GM21717 (cell line): ENCODE results near the gene ILKAP.

Experiments
- ATAC-seq: cut with Tn5 transposase; IDR thresholded peaks from one replicate; pipeline ENCODE4 v1.9.1; 2021; ENCODE audit warnings: mild to moderate bottlenecking, moderate library complexity; ENCODE audit not compliant: unreplicated experiment

The ILKAP gene

DNA sequence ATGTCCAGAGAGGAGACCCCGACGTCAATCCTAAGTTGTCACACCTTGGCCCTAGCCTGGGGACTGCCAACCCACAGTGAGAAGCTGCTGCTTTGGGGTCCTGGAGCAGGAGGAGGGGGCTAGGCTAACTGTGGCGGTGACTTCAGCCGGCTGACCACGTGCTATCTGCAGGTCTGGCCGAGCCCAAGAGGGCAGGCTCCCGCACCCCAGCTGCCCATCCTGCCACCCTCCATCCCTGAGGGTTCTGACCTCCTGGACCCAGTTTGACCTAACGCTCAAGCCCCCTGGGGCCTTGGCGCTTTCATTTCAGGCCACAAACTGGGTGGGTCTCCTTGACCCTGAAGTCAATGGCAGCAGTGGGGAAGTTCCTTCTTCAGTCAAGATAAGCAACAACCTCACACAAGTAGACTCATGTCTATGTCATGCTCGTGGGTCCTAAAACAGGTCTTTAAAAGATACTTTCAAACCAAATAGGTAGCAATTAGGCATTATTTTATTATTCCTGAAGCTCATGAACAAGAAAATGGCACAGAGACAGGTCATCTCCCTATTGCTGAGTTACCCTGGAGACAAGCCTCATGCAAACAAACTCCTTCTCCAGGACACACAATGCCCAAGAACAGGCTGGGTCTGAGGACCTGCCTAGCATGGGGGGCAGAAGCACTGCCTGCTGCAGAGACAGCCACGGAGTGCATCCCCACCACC, 34.1 kb upstream of the ILKAP start:
- no peak for ATAC-seq

DNA sequence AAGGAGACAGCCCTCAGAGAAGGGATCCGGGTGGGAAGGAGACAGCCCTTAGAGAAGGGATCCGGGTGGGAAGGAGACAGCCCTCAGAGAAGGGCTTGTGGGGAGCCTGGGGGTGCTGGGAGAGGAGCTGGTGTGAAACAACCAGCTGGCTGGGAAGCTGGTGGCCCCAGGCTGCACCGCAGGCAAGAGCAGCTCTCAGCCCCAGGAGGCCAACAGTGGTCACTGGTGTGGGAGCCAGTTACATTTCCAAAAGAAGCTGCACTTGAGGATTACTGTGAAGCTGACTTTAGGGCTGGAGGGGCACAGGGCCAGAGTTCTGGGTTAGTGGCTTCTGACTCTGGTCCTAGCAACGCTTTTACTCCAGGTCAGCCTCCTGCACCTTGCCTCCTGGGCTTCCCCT, 33.1 kb upstream of the ILKAP start:
- no peak for ATAC-seq

DNA sequence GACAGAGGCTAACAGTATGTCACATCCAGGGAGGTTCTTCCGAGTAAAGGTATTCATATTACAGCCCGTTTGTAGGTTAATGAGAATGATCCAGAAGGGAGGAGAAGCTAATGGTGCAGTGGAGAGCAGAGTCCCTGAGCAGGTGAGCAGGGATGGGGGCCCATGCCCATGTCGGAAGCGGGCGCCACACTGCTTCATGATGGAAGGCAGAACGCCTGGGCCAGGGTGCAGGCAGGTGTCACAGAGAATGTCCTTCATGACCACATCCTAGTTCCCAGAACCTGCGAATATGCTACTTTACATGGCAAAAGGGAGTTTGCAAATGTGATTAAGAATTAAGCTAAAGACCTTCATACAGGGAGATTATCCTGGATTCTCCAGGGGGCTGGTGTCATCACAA, 32.4 kb upstream of the ILKAP start:
- no peak for ATAC-seq

DNA sequence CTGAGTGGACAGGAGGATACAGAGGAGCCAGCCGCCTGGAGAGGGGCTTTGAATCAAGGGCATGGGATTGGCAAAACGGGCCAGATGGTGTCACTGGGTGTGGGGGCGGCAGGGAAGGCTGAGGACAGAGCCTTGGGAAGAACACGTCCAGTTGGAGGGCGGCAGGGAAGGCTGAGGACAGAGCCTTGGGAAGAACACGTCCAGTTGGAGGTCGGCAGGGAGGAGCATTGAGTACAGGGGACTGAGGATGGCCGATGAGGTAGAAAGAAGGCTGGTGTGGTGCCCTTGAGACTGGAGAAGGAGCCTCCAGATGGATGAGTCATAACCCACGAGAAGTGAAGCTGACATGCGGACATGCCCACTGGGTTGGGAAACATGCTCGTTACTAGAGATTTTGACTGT, 31.8 kb upstream of the ILKAP start:
- ATAC-seq: no peak

DNA sequence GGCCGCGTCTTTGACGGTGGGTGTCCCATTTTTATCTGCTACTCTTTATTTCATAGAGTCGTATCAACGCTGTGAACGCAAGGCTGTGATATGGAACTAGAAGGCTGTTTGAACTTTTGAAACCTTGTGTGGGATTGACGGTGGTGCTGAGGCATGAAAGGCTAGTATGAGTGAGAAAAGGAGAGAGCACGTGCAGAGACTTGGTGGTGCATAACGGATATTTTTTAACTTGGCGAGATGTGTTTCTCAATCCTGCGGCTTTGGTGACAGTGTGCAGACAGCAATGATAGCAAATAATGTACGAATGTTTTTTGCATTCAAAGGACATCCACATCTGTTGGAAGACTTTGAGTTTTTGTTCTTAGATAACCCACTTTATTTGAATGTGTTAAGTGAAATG, 30.1 kb upstream of the ILKAP start:
- ATAC-seq: no peak

DNA sequence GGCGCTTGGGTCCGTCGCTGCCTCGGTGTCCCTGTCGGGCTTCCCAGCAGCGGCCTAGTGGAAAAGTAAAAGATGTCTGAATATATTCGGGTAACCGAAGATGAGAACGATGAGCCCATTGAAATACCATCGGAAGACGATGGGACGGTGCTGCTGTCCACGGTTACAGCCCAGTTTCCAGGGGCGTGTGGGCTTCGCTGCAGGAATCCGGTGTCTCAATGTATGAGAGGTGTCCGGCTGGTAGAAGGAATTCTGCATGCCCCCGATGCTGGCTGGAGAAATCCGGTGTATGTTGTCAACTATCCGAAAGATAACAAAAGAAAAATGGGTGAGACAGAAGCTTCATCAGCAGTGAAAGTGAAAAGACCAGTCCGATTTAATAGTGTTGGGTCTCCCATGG, 28.3 kb upstream of the ILKAP start:
- no peak for ATAC-seq

DNA sequence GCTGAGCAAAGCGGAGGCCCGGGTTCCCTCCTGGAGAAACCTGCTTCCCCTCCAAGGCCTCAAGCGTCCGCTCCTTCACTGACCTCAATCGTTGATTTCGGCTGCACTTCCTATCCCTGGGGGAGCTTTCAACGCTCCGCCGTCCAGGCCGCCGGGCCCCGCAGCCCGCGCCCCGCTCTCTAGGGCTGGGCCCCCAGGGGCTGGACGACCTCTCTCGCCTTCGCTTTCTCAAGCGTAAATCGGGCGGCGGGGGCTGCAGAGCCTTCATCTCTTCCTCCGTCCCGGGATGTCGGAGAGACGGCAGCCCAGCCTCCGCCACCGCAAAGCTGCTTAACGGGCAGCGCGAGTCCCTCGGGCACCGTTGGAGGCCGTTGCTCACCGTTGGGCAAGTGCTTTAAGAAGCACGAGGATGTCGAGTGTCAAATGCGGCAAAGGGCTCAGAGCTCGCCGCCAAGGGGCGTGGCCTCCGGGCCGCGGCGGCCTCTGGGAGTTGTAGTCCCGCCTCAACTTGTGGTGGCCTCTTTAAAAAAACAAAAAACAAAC, 27.8 kb upstream of the ILKAP start:
- ATAC-seq: peak; percentile 52

DNA sequence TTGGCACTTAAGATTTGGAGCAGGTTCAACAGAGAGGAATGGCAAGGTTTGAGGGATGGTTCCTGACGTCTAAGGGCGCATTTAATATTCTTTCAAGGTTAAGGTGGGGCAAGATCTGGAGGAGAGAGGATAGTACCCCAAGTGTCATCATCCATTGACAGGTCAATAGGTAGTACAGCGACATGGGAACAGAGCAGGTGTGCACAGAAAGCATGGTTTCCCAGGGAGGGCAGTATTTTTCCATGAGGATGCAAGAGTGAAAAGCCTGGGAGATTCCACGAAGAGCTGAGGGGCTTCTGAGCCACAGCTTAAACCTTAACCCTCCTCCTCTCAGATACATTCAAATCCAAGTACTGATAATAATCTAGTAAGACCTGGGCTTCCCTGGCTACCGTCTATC, 27.2 kb upstream of the ILKAP start:
- no peak for ATAC-seq

DNA sequence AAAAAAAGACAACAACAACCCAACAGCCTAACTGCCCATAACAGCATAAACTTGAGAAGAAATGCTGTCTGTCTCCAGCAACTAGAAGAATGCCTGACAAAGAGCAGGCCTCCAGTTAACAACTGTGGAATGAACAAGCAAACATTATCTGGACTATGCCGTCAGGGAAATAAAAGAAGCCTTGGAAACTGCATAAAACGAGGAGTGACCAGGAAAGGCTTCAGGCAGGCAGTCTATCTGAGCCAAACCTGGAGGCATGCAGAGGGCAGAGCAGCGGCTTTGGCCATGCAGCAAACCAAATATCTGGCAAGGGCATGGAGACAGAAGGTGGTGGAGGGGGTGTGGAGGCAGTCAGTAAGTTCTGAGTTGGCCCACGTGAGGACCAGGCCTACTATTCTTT, 25.2 kb upstream of the ILKAP start:
- ATAC-seq: no peak

DNA sequence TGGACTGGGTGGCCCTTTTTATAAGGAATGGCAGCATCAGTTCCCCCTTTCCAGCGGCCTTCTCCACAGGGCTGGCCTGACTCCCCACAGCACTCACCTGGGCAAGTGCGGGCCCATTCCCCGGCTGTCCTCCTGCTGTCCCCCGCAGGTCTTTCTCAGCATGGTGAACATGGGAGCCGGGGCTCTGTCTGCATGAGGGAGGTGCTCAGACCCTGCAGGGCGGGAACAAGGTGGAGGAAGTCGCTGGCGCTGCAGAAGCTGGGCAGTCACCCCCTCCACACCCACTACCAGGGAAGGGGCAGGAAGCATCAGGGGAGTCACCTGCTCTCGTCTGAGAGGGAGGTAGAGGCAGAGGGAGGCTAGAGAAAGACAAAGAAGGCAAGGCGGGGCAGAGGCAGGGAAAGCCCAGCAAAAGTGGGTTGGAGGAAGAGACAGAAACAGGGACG, 24.1 kb upstream of the ILKAP start:
- ATAC-seq: no peak

DNA sequence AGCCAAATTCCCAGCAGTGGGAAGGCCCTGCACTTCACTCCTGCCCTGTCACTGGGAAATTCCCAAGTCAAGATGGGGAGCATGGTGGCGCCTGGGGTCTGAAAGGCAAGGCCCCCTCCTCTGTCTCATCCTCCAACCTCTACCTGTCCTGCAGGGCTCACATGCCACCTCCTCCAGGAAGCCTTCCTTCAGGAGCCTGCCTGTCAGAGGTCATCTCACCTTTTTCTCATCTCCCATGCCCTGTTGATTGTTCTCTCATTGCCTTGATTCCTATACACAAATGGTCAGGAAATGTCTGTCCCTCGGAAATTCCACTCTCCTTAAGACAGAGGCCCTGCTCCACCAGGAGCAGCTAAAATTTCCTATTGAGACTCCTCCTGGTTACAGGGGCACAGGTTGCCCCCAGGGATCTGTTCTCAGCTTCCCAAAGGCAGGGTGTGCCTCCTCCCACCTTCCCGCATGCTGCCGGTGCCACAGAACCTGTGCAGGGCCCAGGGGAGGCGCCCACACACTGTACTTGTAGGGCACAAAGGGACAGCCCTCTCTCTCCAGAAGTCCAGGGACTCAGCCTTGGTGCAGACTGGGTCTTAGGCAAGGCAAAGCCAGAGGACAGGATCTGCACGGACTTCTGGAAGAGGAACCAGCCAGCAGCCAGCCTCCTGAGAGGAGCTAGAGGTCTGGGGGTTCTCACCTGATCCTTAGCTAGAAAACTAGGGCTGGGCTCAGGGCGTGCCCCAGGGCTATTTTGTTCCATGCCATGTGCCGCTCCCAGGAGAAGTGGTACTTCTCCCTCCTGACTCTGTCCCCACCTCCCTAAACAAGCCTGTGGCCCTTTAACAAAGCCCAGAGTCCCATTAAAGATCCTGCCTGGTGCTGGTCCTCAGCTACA, 23.4 kb upstream of the ILKAP start:
- ATAC-seq: no peak

DNA sequence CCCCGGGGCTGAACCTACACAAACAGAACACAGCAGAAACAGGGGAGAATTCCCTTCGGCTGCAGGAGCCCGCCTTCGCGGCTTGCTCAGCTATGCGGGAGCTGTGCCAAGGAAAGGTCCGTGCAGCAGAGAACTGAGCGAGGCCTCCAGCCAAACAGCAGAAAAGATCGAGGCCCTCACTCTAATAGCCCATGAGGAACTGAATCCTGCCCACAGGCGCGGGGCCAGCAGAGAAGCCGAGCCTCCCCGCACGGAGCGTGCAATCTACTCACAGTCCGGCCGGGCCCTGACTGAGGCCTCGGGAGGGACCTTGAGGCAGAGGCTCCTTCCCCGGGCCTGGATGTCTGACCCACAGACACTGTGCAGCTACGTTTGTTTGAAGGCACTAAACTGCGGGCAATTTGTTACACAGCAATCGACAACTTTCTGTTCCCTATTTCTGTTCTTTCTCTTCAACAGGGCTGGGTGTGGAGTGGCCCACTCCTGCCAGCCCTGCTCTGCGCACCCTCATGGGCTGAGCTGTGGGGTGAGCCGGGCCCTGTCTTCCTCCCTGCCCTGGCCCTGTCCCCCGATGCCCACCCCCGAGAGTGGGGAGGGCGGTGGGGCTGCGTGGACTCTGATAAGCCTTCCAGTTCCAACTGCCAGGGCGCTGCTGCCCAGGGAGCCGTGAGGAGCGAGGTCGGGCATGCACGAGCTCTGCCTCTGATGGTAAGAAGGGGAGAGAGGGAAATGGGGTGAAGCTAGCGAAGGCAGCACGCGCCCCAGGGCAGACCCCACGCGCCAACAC, 22.6 kb upstream of the ILKAP start:
- no peak for ATAC-seq

DNA sequence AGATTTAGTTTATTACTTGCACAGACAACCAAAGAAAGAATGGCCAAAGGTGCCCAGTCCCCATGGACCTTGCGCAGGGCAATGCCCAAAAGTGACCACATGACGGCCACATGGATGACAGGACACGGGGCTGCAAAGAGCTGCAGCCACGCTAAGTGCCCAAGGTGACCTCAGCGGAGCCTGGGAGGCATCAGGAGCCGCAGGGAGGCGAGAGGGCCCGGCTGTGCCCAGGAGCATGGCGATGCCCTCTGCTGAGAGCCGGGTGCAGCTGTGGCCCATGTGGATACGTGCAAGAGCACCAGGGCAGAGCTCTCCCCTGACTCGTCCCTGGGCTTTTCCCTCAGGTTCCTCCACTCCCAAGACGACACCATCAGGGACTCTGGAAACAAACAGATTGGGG, 21.6 kb upstream of the ILKAP start:
- ATAC-seq: no peak

DNA sequence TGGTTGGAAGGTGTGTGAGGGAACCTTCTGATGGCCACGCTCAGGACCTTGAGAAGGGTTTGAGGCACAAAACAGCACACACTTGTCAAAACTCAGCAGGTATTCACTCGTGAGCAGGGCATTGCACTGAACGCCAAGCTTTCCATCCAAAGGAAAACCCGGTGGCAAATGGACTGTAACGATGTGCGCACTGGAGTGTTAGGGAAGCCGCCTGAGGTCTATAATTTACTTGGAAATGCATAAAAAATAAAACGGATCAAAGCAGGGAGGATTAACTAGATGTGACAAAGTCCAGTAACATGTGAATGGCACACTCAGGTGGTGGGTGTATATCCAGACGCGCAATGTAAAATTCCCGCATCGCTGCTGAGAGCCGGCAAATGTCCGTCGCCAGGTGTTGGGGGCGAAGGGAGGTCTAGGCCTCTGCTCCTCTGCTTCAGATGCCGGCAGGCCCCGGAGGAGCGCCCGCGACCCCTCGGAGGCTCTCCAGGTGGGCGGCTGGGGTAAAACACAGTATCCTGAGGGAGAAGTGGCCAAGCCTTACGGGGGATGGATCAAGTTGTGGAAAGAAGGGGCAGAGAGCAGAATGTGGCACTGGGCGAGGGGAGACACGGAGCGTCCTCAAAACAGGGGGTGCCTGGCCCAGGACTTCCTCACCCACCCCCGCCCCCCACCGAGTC, 21.0 kb upstream of the ILKAP start:
- no peak for ATAC-seq

DNA sequence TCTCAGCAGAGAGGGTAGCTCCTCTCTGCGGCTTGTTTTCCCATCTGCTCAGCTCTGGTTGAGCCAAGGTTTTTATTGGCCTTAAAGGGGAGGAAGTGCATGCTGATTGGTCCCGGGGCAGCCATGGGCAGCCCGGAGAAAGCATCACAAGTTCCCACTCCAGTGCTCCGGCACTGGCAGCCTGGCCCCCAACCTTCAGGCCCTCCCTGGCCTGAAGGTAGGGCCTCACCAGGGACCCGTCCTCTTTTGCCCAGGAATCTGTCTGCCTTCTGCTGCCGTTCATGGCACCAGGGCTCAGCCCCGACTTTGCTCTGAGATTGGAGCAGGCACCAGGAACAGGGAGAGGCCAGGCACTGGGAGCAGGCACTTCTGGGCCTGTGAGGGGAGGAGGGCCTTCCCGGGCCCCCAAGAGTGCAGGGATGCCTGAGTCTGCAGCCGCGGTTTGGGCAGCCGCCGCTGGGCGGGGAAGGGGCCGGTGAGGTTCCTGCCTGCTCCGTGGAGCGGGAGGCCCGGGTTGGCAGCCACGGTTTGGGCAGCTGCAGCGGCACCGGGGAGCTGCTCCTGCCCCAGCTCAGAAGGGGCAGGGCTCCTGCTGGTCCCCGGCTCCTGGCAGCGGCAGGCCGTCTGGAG, 17.5 kb upstream of the ILKAP start:
- ATAC-seq: no peak

DNA sequence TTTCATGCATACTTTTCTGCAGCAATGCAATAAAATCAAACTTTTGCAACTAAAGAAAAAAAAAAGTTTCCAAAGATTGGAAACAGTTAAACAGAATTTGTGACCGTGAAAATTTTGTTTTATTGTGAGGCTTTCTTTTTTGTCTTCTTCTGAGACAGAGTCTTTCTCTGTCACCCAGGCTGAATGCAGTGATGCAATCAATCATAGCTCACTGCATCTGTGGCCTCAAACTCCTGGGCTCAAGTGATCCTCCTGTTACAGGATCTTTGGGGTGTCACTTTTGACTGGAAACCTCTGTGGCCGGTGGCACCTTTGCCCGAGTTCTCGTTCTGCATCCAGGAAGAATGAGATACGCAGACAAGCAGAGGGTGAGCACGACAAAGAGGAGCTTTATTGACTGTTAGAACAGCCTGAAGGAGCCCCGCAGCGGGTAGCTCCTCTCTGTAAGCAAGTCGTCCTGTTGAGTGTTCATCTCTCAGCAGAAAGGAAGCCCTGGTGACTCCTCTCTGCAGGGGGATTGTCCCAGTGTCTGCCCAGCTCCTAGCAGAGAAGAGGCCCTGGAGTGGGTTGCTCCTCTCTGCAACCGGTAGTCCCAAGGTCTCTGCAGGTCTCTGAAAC, 16.9 kb upstream of the ILKAP start:
- no peak for ATAC-seq

DNA sequence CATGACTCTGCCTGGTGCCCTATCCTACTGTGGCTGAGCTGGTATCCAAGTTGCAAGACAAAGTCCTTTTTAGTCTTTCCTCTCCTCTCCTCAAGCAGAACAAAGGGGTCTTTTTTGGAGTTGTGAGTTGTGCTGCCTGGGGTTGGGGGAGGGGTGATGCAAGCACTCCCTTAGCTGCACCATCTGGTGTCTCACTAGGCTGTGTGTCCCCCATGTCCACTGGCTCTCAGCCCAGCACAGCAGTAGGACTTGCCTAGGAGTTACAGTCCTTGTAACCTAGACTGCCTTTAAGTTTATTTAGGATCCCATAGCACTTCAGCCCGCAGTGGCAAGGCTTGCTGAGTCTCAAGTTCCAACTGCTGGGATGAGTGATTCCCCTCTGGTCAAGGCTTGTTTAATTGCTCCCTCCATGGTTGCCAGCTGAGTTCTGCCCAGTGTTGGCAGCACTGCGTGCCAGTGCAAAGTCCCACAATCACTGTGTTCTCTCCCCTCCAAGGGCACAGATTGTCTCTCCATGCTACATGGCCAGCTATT, 13.2 kb upstream of the ILKAP start:
- no peak for ATAC-seq

DNA sequence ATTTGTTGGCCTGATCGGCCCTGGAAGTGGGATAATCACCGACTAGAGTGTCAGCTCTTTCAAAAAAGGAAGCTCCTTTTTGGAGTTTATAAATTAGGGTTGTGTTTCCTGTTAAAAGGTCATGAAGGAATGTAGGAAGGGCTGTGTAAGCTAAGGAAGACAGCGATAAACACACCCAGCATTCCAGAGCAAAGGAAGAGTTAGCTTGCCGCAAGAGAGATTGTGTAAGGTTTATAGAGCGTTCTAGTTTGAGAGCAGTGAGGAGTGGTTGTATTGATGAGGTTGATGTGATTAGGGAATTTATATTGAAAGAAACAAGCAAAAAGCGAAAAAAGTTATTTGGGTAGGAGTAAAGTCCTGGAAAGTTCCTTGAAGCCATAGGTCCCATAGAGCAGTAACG, 3.5 kb upstream of the ILKAP start:
- ATAC-seq: no peak

DNA sequence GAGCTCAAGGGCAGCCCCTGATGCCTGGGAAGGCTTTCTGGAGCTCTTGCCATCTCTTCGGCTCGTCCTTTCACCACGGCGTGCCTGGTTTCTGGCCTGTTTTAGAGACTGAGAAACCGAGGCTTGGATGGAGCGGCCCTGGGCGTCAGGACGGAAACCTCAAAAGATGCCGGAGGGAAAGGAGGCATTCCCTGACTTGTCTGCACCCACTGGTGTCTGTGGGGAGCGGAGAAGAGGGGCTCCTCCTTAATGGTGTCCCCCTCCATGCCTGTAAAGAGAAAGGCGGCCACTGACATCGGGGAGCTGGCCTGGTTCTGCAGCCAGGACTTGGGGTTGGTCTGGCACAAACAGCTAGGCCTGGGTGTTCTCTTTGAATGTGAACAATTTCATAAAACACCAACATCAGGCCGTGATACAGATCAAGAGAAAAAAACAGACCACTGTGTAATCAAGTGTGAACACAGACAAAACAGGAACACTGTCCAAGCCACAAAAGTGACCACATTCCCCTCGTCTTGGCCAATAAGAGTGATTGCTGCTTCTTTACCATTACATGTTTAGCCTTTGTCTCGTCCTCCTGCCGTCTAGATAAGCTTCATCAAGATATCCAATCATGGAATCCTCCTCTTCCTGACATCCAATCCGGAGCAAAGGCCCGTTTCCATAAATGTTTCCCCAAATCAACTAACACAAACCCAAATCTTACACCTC, 633 bp upstream of the ILKAP start:
- ATAC-seq: no peak
